Activated CD4-positive, alpha-beta T cell treated with anti-CD3 and anti-CD28 coated beads, Interleukin-2, amount 50 U/mL, for 4 hours (primary cell): ENCODE data around the gene CADM2.
"Not testable (repeated sequence)": the region's sequence is repeated elsewhere in the genome, so short reads cannot be mapped to it uniquely, and the experiment has no call there.

Experiments
- DNase-seq, 2 experiments: peaks; one replicate each; pipeline ENCODE4 v3.0.0-alpha.2; 2020

The CADM2 gene

DNA sequence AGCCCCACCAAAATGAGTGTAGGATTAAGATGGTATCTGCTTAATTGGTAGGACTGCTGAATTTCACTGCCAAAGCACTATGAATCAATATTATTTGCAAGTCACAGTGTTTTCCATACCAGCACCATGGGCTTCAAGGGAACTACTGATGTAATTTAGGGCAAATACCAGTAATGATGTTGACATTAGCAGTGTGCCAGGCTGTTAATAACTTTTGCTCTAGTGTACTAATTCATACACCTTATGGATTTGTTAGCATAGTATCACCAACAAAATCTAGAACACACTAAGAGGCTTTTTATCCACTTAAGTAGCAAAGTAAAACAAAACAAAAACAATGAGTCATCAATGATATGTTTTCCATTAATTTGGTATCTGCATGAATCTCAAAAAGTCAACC, 888.2 kb downstream of the CADM2 start:
- no peak for DNase-seq

DNA sequence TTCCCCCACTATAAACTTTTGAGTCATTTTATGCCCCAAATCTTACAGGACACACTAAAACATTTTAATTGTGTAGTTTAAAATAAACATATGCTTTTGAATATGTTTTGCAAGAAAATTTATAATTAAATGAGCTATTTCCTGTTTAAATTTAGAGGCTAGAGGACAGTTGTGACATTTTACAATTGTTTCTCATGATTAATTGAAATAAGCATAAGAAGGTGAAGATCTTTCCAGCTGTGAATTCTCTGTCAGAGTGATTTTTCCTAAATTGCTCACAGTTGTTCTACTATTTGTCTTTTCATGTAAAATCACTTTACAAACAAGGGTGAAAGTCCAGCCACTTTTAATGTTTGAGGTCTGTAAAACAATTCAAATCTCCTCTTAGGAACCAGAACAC, 892.3 kb downstream of the CADM2 start:
- DNase-seq: no peak

DNA sequence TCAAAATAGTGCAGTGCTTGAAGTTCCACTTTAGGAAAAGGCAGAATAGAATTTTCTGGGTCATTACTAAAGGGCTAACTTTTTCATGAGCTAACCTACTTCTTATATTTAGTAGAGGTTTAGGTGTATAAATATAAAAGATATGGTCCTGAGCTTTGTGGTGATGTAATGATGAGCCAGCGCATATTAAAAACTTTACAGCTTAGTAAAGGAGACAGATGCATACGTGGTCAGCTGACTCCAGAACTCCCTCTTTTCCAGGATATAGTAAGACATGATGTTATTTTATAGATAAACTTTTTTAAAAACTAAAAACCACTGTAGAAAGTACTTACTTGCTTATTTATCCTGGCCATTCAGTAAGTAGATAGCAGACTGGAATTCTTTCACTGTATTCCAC, 895.0 kb downstream of the CADM2 start:
- no peak for DNase-seq

DNA sequence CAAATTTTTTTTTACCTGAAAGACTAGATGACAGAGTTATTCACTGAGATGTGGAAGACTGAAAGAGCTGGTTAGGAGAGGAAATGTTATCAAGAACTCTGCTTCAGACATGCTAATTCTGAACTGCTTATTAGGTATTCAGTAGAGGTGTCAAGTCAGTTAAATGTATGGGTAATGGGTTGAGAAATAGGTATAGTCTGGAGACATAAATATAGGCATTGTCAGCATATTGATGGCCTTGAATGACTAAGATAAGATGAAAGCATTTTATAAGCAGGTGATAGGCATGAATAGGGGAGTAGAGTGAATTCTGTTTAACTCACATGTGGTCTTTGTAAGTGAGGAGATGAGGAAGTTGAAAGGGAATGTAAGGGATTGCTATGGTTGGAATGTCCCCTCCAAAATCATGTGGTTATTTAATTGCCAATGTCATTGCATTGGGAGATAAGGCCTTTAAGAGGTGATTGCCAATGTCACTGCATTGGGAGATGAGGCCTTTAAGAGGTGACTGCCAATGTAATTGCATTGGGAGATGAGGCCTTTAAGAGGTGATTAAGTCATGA, 904.2 kb downstream of the CADM2 start:
- DNase-seq: no peak

DNA sequence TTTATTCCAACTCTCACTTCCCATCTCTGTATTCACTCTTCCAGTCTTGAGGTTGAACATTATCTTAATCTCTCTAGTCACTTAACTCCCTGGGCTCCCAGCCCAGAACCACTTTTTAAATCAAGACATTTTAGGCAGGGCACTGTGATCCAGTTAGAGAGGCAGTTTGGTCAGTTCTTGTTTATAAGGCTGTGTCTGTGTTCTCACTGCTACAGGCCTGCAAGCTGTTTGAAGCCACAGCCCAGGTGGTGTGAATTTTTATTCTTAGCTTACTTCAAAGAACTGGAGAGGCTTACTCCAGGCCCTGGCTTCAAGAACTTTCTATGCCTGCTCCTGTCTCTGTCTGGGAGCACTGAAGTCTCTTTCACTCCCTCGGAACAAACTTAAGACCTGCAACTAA, 906.1 kb downstream of the CADM2 start:
- no peak for DNase-seq

DNA sequence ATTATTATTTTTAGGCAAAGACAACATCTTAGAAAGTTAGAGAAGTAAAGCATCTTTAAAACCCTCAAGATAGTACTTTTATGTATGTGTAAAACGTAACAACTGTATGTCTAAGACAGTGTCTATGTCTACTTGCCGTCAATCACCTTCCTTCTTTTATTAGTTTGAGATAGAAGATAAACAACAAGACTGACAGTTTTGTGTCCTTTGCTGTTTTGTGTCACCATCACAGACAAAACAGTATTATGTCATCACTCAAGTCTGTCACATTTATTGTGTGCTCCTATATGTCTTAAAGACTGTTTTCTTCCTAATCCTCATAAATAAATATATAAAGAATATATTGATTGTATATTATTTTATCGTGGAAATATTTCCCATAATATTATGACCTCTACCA, 908.3 kb downstream of the CADM2 start:
- DNase-seq: no peak

DNA sequence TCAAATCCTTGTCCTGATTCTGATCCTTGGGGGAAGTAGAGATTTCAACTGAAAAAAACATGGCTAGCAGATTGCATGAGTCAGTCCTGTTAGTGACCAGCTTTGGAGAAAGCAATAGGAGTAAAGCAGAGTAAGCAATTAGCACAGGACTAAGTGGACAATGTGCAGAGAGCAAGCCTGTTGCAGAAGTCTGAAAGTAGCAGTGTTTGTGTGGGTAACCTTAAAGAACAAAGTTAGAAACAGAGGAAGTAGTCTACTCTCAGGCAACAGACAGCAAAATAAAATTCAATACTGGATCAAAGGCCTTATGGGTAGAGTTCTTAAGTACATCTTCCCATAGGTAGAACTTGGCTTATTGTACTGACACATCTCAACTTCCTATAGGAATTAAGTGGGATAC, 916.8 kb downstream of the CADM2 start:
- DNase-seq: no peak

DNA sequence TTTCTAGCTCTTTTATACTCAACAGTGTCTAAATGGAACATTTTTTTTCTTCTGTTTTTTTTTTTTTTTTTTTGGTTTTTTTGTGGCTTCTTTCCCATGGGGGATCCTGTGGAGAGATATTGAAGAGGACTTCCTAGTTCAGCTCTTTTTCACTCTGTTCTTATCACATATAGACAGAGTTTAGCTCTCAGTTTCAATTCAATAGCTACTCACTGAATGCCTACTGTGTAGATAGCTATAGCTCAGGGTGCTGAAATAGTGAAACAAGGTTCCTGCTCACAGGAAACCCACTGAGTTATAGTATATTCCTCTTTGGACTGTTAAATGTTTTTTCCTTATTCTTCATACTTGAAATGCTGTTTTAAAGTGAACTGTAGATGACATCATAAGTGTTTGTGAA, 918.8 kb downstream of the CADM2 start:
- no peak for DNase-seq

DNA sequence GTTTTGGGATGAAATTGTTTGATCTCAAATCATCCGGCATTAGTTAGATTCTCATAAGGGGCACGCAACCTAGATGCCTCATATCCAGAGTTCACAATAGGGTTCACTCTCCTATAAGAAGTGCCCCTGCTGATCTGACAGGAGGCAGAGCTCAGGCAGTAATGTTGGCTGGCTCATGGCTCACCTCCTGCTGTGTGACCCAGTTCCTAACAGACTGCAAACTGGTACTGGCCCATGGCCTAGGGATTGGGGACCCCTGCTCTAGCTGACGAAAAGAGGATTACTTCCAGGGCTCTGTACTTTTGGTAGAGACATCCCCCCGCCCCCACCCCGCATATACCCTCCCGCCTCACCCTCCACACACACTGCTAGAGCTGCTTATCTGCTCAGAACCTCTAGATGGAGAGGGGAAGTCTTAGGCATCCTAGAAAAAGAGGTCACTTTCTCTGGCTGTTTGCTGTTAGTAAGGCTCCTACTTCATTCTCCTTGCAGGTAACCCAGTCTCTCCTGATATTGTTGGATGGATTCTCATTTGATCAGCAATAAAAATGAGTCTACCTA, 923.1 kb downstream of the CADM2 start:
- no peak for DNase-seq

DNA sequence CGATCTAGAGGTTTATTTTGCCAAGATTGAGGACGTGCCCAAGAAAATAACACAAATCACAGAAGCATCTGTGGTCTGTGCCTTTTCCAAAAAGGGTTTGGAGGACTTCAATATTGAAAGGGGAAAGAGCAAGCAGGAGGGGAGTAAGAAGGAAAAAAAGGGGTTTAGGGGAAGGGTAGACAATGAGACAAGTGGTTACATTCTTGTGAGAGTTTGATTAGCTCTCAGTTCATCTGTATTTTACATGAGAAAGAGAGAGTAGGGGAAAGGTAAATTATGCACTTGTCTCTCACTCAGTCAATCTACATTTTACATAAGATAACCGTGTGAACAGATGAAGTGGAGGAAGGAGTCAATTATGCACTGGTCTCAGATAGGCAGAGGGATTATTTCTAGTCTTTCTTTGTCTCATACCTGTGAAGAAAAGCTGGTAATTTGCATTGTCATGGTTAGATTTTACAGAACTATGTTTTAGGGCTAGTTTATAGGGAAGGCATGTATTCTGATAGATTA, 931.3 kb downstream of the CADM2 start:
- no peak for DNase-seq

DNA sequence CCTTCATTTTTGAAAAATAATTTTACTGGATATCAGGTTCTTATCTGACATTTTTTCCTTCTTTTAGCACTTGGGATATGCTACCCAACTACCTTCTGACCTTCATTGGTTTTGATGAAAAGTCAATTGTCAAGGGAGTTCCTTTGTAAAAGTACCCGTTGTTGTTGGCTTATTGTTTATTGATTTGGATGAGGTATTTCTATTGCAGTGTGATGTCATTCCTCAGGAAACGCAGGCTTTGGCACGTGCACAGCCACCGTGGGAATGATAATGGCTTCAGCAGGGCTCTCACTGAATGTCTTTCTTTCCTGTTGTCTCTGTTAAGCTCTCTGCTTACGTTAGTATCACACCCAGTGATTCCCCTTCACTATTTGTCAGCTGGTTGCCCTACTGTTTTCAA, 944.6 kb downstream of the CADM2 start:
- DNase-seq: no peak

DNA sequence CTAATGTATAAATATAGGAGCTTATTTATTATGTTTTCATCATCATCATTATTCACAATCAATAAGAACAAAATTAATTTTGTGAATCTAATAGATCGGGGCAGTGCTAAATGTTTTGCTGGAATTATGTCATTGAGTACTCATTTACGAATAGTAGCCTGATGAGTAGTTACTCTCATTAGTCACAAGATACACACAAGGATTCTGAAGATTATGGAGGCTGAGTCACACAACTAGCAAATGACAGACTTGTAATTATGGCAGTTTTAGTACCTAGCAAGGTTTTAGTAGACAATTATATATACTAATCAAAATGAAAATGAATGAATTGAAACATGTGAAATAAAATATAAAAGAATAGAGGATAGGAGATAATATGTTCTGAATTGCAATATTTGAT, 954.2 kb downstream of the CADM2 start:
- DNase-seq: no peak

DNA sequence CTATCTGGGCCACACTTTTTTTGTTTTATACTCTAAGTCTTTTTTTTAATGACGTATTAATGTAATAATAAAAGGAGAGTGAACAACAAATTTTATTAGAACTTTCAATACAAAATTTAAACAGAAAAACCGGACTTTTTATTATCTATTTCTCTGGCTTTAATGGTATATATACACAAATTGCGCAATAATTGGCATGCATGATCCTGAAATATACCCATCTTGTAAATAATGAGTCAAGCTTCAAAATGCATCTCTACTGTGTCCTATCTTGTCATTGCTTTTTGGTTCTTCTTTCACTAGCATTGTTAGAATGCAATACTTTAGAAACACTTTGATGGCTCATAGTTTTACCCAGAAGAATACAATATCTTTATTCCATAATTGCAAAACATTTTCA, 963.6 kb downstream of the CADM2 start:
- no peak for DNase-seq

DNA sequence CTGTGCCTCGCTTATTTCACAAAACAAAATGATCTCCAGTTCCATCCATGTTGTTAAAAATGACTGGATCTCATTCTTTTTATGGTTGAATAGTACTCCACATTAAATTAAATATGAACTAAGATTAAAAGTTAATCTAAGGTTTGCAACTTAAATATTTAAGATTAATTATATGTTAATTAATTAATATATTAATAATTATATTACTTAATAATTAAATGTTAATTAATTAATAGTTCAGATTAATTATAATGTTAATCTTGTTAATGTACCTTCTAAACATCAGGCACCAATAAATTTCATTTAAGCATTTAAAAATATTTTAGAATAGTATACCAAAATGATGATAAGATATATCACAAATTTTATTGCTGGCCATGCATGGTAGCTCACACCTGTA, 971.9 kb downstream of the CADM2 start:
- DNase-seq: no peak

DNA sequence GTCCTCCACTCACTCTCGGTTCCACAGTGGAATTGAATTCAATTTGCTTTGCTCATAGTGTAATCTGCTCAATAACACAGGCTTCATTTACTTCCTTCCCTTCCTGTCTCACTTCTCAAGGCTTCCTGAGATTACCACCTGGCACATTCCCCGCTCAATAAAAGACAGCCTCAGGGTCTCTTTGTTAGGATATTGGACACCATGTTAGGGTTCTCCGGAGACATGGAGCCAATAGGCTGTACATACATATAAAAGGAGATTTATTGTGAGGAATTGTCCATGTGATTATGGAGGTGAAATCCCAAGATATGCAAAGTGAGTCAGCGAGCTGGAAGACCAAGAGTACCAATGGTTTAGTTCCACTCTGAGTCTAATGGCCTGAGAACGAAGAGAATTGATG, 974.5 kb downstream of the CADM2 start:
- DNase-seq: no peak

DNA sequence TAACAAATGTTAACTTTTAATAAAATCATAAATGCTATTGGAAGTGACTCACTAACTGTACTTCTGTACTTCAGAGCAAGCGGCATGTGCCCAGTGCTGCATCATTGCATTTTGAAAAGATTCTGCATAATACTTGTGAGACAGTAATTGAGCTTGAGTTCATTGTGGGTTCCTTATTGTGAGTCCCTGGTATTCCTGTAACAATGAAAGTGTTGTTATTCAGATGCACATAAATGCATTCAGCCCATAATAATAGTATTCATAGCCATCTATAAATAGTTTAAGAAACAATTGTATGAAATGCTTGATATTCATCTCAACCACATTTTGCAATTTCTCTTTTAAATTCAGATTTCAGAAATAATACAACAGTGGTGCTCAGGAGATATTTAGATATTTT, 976.4 kb downstream of the CADM2 start:
- no peak for DNase-seq

DNA sequence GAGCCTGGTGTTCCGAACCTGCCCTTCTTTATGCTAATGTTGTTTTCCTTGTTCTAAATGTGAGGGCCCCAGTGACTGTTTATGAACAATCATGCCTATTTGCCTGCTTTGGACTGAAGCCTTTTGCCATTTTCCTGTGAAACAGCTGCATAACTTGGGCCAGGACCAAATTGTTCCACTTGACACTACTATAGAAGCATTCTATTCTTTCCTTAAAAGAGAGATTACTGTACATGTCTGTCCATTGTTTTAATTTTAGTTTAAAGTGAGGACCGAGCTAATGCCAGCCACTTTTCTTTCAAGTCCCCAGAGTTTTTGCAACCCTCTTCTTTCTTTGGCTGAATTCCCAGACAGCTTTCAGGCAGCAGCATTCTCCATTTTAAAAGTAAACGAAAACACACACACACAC, 980.3 kb downstream of the CADM2 start:
- no peak for DNase-seq

DNA sequence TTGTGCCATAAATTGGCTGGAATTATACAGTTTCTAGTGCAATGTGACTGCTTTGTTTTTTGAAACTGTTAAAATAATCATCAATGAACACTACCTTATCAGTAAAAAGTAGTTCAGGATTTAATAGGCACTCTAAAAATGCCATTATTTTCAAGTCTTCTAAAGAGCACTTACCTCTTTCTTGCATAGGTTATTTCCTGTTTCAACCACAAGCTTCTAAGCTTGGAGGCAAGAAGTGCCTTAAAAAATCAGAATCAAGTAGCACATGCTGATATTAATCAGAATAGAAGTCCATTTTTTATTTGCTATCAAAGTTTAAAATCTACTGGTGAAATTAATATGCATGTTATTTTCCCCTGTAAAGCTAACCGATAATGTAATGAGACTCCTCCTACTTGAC, 991.6 kb downstream of the CADM2 start:
- no peak for DNase-seq

DNA sequence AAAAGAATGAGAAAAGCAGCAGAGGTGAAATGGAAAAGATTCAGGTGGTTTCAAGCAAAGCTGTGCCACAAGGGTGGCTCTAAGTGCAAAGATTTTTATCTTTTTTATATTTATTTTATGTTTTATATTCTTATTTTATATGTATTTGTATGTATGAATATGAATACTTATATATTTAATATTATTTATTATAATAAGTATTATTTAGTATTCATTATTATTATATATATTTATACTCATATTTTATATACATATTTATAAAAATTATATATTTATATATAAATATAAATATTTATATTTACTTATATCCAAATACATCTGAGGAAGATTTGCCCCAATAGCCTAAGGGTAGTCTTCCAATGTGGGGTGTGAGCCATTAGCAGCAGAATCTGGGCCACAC, 1002.0 kb downstream of the CADM2 start:
- DNase-seq: no peak

DNA sequence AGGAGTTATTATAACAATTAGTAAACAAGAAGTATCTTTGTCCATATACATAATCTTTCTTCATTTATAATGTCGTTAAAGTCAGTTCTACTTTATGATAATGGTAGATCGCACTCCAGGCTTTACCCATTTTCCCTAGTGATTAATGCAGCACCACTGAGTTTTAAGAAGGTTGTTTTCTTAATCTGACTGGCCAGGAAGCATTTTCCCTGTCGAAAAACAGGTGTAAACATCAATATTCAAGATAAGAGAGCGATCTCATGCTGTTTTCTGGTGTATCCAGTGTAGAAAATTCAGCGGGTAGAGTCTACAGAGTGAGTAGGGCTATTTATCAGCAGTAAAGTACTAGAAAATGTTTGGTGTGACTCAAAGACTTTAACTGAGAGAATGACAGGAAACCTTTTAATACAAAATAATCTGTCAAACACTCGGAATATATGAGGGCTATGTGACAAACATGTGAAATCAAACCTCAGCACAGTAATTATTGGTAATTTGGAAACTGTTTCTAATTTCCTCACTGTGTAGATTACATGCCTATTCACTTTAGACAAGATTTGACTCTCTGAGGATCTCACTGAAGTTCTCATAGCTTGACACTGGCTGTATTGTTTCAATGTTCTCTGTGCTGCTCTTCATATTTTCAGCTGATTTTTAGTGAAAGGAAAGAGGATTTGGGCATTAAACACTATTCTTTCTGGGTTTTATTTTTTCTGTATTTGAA, 1019.0 kb downstream of the CADM2 start:
- no peak for DNase-seq

DNA sequence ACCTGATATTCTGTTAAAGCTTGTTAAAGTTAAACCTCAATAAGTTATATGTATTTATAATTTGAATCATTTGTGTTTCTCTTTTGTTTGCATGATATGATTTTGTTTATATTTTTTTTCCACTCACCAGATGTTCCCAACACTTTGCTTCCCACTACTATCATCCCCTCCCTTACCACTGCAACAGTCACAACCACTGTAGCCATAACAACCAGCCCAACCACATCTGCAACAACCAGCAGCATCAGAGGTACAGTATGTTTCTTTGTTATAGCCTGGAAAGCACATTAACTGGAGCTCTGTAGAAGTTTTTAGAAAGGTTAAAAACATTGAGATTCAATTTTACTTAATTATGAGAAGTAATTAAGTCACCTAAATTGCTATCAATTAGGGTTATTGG, 1020.2 kb downstream of the CADM2 start:
- DNase-seq: no peak

DNA sequence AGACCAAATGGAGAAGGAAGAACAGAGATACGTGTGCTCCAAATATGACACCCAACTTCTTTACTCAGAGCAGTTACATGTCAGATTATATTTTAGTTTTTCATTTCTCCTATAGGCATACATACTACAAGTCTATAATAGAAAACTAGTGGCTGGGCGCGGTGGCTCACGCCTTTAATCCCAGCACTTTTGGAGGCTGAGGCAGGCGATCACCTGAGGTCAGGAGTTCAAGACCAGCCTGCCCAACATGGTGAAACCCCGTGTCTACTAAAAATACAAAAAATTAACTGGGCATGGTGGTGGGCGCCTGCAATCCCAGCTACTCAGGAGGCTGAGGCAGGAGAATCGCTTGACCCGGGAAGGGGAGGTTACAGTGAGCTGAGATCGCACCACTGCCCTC, 1030.8 kb downstream of the CADM2 start:
- not testable (repeated sequence) for DNase-seq

DNA sequence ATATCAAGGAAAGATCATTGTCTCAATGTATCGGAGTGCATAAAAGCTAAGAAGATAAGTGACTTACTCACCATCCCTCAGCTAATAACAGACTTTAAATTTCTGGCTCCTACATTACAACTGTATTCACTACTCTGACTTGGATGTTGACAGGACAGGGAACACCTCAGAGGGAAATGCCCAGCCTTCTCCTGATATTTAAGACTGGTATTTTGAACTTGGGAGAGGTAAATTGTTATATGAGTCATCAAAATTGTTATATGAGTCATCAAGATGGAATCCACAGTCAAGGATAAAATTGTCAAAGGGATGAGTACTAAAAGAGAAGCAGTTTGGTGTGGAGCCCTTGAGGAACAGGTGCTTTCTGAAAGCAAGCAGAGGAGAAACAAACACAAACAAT, 1070.8 kb downstream of the CADM2 start:
- DNase-seq: no peak

DNA sequence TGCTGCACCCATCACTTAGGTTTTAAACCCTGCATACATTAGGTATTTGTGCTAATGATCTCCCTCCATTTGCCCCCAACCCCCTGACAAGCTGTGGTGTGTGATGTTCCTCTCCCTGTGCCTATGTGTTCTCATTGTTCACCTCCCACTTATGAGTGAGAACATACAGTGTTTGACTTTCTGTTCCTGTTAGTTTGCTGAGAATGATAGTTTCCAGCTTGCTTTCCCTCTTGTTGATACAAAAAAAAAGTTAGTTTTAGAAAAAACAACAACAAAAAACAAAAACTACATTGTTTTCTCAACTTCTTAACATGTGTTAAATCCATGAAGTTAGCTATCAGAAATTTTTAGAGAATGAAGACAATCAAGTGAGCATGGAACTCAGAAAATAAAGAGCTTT, 1079.1 kb downstream of the CADM2 start:
- DNase-seq: no peak
